K562 (cell line): ENCODE results near the gene MAP2. TPM values are rescaled to one million over a fixed set of nuclear protein-coding genes. Genes with fewer than 3 reads are reported as not detected.

Experiments
- ATAC-seq: fragments of 200-7000 bp; cut with Tn5 transposase; 3 replicates; pipeline ENCODE4 v1.9.1; 2020; ENCODE audit warnings: moderate library complexity
- BruUV-seq: library from RNA; stranded (reverse); fragments of 400-500 nt; replicated peaks from 2 replicates; lab custom pipeline; 2021; lab: Mats Ljungman, UMichigan
- CTCF ChIA-PET: fragments of 300-600 bp; formaldehyde crosslinking; extraction: SDS; loops from one replicate; lab custom pipeline; 2021; ENCODE audit warnings: low intra/inter-chr PET ratio; lab: Yijun Ruan, JAX
- POLR2A ChIA-PET: fragments of 300-600, 350-650 bp; sonication (Branson Sonifier 250); formaldehyde crosslinking; extraction: SDS; loops from one replicate; lab custom pipeline; 2021; ENCODE audit warnings: antibody characterized with exemption, inconsistent platforms; lab: Yijun Ruan, JAX
- DNase-seq, 4 experiments: peaks; one replicate each; pipeline versions ENCODE4 v3.0.0 to v3.0.0-alpha.2; 2011 to 2018; ENCODE audit warnings: low spot score in 3 of 4, mixed read lengths in 3 of 4; ENCODE audit errors: extremely low read depth in 1 of 4
- FAIRE-seq: peaks from 2 replicates; lab custom pipeline; 2011; peaks lifted over from hg19 to GRCh38; lab: Jason Lieb, UNC
- H2AFZ ChIP-seq: 2 replicates; pipeline ENCODE4 v1.6.0; 2011; ENCODE audit warnings: low read depth, low read length, control low read depth, inconsistent platforms
- H3K27ac ChIP-seq: fragments of 200-600 bp; 3 replicates; pipeline ENCODE4 v1.8.0; 2011; ENCODE audit warnings: low read depth, mild to moderate bottlenecking, control low read depth, inconsistent platforms, low read length, moderate library complexity, mixed read lengths; ENCODE audit errors: extremely low read depth
- H3K27me3 ChIP-seq, 2 experiments: fragments of 300-600 bp in 1 of 2; 2 replicates in 1 of 2; 3 replicates in 1 of 2; pipeline versions ENCODE4 v1.6.0 to v1.8.0; 2011; ENCODE audit warnings: inconsistent platforms in 2 of 2, low read length in 2 of 2, mild to moderate bottlenecking in 1 of 2, mixed read lengths in 1 of 2, moderate library complexity in 1 of 2; ENCODE audit not compliant: control insufficient read depth in 2 of 2, insufficient read depth in 2 of 2
- H3K36me3 ChIP-seq: fragments of 300-600 bp; 3 replicates; pipeline ENCODE4 v1.8.0; 2011; ENCODE audit warnings: mild to moderate bottlenecking, low read length, inconsistent platforms; ENCODE audit not compliant: control insufficient read depth, insufficient read depth
- H3K4me1 ChIP-seq, 2 experiments: fragments of 200-600 bp in 1 of 2; replicated peaks in 1 of 2; 2 replicates in 1 of 2; 3 replicates in 1 of 2; pipeline versions ENCODE4 v1.5.1 to v1.8.0; 2011; ENCODE audit warnings: inconsistent platforms in 2 of 2, low read length in 2 of 2, mild to moderate bottlenecking in 1 of 2, mixed read lengths in 1 of 2, moderate library complexity in 1 of 2; ENCODE audit not compliant: control insufficient read depth in 2 of 2, insufficient read depth in 2 of 2
- H3K4me2 ChIP-seq: 2 replicates; pipeline ENCODE4 v1.6.1; 2011; ENCODE audit warnings: low read length, control low read depth, inconsistent platforms, mixed read lengths; ENCODE audit not compliant: insufficient read depth
- H3K4me3 ChIP-seq: fragments of 200-600 bp; sonication (generic), shearing (Covaris generic); 2 replicates; pipeline ENCODE4 v1.5.1; 2016; ENCODE audit warnings: control low read depth, inconsistent platforms
- H3K79me2 ChIP-seq: fragments of 200-600 bp; 3 replicates; pipeline ENCODE4 v1.8.0; 2011; ENCODE audit warnings: low read length, inconsistent platforms; ENCODE audit not compliant: control insufficient read depth, insufficient read depth
- H3K9ac ChIP-seq, 2 experiments: 2 replicates each; pipeline versions ENCODE4 v1.6.0 to v1.6.1; 2011; ENCODE audit warnings: low read depth in 2 of 2, low read length in 2 of 2, control low read depth in 1 of 2, inconsistent platforms in 1 of 2, mild to moderate bottlenecking in 1 of 2, mixed read lengths in 1 of 2; ENCODE audit not compliant: insufficient read depth in 1 of 2
- H3K9me1 ChIP-seq: one replicate; pipeline ENCODE4 v1.6.0; 2011; ENCODE audit warnings: inconsistent platforms, mild to moderate bottlenecking, low read length, moderate library complexity; ENCODE audit not compliant: control insufficient read depth, insufficient read depth
- H3K9me3 ChIP-seq: replicated peaks from 2 replicates; pipeline ENCODE4 v1.5.1; 2011; ENCODE audit warnings: low read depth, low read length, inconsistent platforms; ENCODE audit not compliant: control insufficient read depth, insufficient read depth
- H4K20me1 ChIP-seq: replicated peaks from 2 replicates; pipeline ENCODE4 v1.6.1; 2011; ENCODE audit warnings: low read length, inconsistent platforms, mixed read lengths; ENCODE audit not compliant: control insufficient read depth, insufficient read depth
- ATF7 ChIP-seq: fragments of 450-650 bp; IDR thresholded peaks from 2 replicates; pipeline ENCODE4 v1.7.1; 2014; ENCODE audit warnings: mild to moderate bottlenecking, moderate library complexity
- CHD2 ChIP-seq: IDR thresholded peaks from 2 replicates; pipeline ENCODE4 v1.6.1; 2011; ENCODE audit warnings: low read depth, low read length
- DIDO1 ChIP-seq: fragments of 450-650 bp; IDR thresholded peaks from 2 replicates; pipeline ENCODE4 v1.6.1; 2016; ENCODE audit warnings: low read depth, missing biosample characterization, missing genetic modification characterization
- ELF1 ChIP-seq: fragments of 200-800 bp; sonication (Bioruptor generic); IDR thresholded peaks from 2 replicates; pipeline ENCODE4 v1.6.1; 2016; ENCODE audit warnings: missing genetic modification characterization, missing compliant biosample characterization
- MTA1 ChIP-seq: fragments of 450-650 bp; IDR thresholded peaks from 2 replicates; pipeline ENCODE4 v1.6.1; 2017; ENCODE audit warnings: borderline replicate concordance
- RFX7 ChIP-seq: fragments of 250-450 bp; sonication (Bioruptor Pico); IDR thresholded peaks from 2 replicates; pipeline ENCODE4 v1.5.1; 2021; ENCODE audit warnings: mild to moderate bottlenecking
- WHSC1 ChIP-seq: IDR thresholded peaks from one replicate; pipeline ENCODE4 v1.6.1; 2012; ENCODE audit warnings: low read length, control low read depth, inconsistent platforms
- ZC3H11A ChIP-seq: IDR thresholded peaks from 2 replicates; pipeline ENCODE4 v1.6.1; 2012; ENCODE audit warnings: low read depth, low read length, improper control_type of control experiment
- in situ Hi-C: fragments of 300-500 bp; cut with MboI; formaldehyde crosslinking; loops from 4 replicates; pipeline ENCODE4 v1.15.0; 2018; ENCODE audit warnings: inconsistent platforms, mixed read lengths
- intact Hi-C: fragments of 100-400 bp; cut with micrococcal nuclease; formaldehyde crosslinking; loops from 2 replicates; pipeline ENCODE4 v1.14.2; 2022
- polyA plus RNA-seq, 8 experiments: library from polyadenylated mRNA; depleted of rRNA in 4 of 8; stranded (reverse) in 5 of 8; unstranded in 3 of 8; fragments of >200 nt; fragmentation: Nextera tagmentation in 2 of 8; fragmentation: Illumina TruSeq in 1 of 8; extraction: Ambion mirVana in 2 of 8; extraction: Trizol in 1 of 8; gene quantifications; 2 replicates each; pipeline versions ENCODE4 v1.2.1 to v1.2.3, GENCODE V29; 2011 to 2014; ENCODE audit warnings: inconsistent platforms in 1 of 8, missing spikeins in 1 of 8
- total RNA-seq, 7 experiments: library from RNA; depleted of rRNA in 6 of 7; stranded (reverse); fragments of >200 nt in 6 of 7; fragmentation: Illumina TruSeq in 2 of 7; extraction: Trizol in 2 of 7; gene quantifications; 2 replicates each; pipeline versions ENCODE4 v1.2.1 to v1.2.3, GENCODE V29; 2011 to 2021; ENCODE audit warnings: low replicate concordance in 1 of 7
- TF ChIP-seq, protein P1 (sequence below): fragments of 250-450 bp; sonication (Bioruptor Pico); IDR thresholded peaks from 2 replicates; pipeline ENCODE4 v1.4.0; 2020; ENCODE audit warnings: mild to moderate bottlenecking, moderate library complexity, borderline replicate concordance

Gene MAP2
- total and polyA plus RNA-seq, 9 of the 15 experiments (the other 6 are each of a cell fraction or from before 2014, with no cell fraction given), result 0.13 TPM; not detected in 8

DNA sequence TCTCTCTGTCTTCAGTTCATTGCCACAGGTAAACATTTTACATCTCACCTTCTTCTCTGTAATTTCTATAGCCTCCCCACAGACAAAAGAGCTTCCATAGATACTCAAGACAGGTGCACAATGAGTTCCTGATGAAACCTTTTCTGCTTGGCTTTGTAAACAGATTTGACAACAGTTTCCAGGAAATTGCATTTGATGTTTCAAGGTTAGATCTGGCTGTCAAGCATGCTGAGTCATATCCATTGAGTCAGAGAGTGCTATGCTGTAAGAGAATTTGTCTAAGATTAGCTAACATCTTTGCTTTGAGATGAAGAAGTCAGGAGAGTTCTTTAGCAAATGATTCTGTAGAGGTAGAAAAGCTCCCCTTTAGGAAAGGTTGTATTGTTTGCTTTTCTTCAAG is 40.6 kb upstream of the MAP2 start:
- POLR2A ChIA-PET, result no interaction called here
- Histone ChIP-seq H3K36me3 (no peaks in the 10 kb centered on the region), H3K79me2 (no peaks in the 10 kb centered on the region), H4K20me1 (no peaks in the 10 kb centered on the region), H3K9me1 (no peaks in the 10 kb centered on the region), H3K4me1 (no peaks in the 10 kb centered on the region), H3K4me2 (no peak overlapping the region), H3K9ac (no peak overlapping the region), H3K9me3 (no peaks in the 10 kb centered on the region; the same call in 1 of the 2 replicates), H3K27me3 (no peaks in the 10 kb centered on the region), H3K27ac (no peak overlapping the region), H2AFZ (no peak overlapping the region), H3K4me3 (no peak overlapping the region)
- no TSS peak for BruUV-seq
- DNase-seq (no peak), FAIRE-seq (no peak), ATAC-seq (no peak)
- in situ Hi-C loops (no loop called here), intact Hi-C loops (no loop called here)
- TF ChIP-seq ATF7, result no peak
- TF ChIP-seq MTA1, result no peak
- TF ChIP-seq RFX7 (CRISPR knock-in tag), result no peak
- TF ChIP-seq ZC3H11A, result no peak
- TF ChIP-seq DIDO1 (tag), result no peak
- no peak for TF ChIP-seq CHD2
- no peak for TF ChIP-seq ELF1 (tag)
- TF ChIP-seq WHSC1, result no peak
- TF ChIP-seq, protein P1, sequence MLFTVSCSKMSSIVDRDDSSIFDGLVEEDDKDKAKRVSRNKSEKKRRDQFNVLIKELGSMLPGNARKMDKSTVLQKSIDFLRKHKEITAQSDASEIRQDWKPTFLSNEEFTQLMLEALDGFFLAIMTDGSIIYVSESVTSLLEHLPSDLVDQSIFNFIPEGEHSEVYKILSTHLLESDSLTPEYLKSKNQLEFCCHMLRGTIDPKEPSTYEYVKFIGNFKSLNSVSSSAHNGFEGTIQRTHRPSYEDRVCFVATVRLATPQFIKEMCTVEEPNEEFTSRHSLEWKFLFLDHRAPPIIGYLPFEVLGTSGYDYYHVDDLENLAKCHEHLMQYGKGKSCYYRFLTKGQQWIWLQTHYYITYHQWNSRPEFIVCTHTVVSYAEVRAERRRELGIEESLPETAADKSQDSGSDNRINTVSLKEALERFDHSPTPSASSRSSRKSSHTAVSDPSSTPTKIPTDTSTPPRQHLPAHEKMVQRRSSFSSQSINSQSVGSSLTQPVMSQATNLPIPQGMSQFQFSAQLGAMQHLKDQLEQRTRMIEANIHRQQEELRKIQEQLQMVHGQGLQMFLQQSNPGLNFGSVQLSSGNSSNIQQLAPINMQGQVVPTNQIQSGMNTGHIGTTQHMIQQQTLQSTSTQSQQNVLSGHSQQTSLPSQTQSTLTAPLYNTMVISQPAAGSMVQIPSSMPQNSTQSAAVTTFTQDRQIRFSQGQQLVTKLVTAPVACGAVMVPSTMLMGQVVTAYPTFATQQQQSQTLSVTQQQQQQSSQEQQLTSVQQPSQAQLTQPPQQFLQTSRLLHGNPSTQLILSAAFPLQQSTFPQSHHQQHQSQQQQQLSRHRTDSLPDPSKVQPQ (CRISPR knock-in tag), result no peak
- CTCF ChIA-PET, result no interaction called here
